Measurements from ENCODE around the gene CD247. TPM values are rescaled to one million over a fixed set of nuclear protein-coding genes. Genes with fewer than 3 reads are reported as not detected.

Gene CD247
- total RNA-seq, 1 donor, result not detected

DNA sequence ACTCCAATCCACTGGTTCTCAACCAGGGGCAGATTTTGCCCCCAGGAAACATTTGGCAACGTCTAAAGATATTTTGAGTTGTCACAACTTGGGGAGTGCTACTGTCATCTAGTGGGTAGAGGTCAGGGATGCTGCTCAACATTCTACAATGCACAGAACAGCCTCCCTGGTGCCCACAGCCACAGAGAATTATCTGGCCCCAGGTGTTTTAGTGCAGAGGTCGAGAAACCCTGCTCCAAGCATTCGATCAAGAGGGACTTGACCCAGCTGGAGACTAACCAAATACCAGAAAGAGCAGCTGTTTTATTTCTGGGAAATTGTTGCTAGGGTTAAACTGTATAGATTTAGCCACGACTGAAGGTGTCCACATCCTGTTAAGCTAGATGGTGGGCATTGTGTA lies 19.2 kb downstream of the CD247 start:
- TF ChIP-seq, protein P1, sequence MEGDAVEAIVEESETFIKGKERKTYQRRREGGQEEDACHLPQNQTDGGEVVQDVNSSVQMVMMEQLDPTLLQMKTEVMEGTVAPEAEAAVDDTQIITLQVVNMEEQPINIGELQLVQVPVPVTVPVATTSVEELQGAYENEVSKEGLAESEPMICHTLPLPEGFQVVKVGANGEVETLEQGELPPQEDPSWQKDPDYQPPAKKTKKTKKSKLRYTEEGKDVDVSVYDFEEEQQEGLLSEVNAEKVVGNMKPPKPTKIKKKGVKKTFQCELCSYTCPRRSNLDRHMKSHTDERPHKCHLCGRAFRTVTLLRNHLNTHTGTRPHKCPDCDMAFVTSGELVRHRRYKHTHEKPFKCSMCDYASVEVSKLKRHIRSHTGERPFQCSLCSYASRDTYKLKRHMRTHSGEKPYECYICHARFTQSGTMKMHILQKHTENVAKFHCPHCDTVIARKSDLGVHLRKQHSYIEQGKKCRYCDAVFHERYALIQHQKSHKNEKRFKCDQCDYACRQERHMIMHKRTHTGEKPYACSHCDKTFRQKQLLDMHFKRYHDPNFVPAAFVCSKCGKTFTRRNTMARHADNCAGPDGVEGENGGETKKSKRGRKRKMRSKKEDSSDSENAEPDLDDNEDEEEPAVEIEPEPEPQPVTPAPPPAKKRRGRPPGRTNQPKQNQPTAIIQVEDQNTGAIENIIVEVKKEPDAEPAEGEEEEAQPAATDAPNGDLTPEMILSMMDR (IDR thresholded peaks at IDR 0.05; ENCODE audit: insufficient read depth, low read depth, low read length), result no peak
- no peak overlapping the region for H3K4me3 ChIP-seq (ENCODE audit: low read depth, low read length)

DNA sequence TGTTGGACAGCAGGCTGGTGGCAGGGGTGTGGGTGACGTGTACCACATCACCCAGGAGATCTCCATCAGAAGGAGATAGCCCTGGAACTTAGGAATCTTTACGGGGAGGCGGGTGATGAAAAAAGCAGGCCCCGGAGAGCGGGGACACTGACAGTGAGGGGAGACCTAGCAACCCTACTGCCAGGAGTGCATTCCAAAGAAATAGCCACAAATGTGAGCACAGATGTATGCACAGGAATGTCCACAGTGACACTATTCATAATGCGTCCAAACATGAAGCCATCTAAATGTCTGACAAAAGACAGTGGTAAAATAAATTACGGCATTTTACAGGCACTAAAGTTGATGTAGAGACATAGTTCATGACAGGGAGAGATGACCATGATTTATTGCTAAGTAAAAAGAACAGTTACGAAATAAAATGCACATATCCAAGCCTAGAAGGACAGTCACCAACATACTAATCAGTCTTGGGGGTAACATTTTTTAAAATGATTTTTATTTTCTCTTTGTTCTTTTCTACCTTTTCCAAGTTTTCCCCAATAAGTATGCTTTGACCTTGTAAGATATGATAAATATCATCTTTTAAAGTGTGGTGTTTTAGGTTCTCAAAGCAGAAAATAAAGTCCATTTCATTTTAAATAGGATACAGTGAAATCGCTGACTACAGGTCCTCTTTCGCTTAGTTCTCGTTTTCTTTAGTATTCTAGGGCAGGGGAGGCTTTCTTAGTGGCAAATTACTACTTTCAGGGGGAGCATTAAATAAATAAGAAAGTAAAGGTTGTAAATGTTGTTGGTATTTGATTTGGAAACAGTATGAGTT lies 21.3 kb downstream of the CD247 start:
- DNase-seq (ENCODE audit: low read depth), result no peak
- TF ChIP-seq, protein P1 (IDR thresholded peaks at IDR 0.05; ENCODE audit: insufficient read depth, low read depth, low read length), result no peak
- no peak overlapping the region for H3K4me3 ChIP-seq (ENCODE audit: low read depth, low read length)

More for the DNA sequence above, 19.2 kb downstream of the CD247 start:
- DNase-seq (ENCODE audit: low read depth), result no peak

DNA sequence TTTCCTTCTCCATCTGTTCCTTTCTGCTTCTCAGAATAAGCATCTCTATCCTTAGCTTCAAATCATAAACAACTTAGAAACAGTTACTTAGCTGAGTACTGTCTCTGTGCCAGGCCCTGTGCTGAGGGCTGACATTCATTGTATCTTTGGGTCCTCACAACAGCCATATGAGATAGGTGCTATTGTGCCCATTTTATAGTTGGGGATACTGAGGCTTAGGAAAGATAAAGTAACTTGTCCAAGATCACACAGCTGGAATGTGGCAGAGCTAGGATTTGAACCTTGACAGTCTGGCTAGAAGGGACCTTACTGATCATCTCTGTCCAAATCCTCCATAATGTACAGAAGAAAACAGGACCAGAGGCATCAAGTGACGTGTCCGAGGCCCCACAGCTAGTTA lies 25.0 kb downstream of the CD247 start:
- H3K4me3 ChIP-seq (ENCODE audit: low read depth, low read length), result no peak overlapping the region
- TF ChIP-seq, protein P1 (IDR thresholded peaks at IDR 0.05; ENCODE audit: insufficient read depth, low read depth, low read length), result no peak
- no peak for DNase-seq (ENCODE audit: low read depth)

DNA sequence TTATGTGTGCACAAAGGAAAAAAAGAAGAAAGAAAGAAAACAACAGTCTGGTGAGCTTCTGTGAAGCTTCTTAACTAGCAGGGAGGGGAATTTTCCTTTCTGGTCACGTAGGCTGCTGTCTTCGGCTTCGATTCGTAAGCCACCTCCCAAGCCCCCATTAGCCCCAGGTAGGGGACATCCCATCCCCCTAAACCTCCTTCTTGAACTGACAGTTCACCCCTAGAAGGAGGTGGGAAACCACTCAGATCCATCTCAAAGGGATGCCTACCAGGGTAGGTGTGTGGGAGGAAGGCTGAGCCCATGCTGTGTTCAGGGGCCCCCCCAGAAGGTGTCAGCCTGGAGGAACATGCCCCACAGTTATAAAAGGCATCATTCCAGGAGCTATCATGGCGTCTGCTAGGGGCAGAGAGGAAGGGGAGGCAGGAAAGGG lies 25.8 kb downstream of the CD247 start:
- H3K4me3 ChIP-seq (ENCODE audit: low read depth, low read length), result no peak overlapping the region
- no peak for DNase-seq (ENCODE audit: low read depth)
- TF ChIP-seq, protein P1 (IDR thresholded peaks at IDR 0.05; ENCODE audit: insufficient read depth, low read depth, low read length), result no peak

DNA sequence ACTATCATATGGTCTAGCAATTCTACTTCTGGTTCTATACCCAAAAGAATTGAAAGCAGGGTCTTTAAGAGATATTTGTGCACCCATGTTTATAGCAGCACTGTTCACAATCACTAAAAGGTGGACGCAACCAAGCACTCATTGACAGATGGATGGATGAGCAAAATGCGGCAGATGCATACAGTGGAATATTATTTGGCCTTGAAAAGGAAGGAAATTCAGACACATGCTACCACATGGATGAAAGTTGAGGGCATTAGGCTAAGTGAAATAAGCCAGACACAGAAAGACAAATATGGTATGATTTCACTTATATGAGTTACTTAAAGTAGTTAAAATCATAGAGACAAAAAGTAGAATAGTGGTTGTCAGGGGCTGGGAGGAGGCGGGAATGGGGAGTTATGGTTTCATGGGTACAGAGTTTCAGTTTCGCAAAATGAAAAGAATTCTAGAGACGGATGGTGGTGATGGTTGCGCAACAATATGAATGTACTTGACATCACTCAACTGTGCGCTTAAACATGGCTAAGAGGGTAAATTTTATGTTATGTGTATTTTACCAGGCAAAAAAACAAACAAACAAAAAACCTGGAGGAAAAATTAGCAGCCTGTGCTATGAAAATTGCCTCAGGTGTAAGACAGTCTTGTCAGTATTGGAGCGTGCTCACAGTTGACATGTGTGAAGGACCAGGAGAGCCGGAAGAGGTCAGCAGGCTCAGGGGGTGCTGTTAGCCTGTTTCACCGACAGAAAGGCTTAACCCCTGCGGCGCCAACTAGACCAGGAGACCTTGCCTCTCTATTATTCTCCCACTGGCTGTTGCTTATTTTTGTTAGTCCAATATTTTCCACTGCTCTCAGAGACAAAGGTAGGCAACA lies 26.5 kb downstream of the CD247 start:
- DNase-seq (ENCODE audit: low read depth), result no peak
- no peak overlapping the region for H3K4me3 ChIP-seq (ENCODE audit: low read depth, low read length)
- TF ChIP-seq, protein P1 (IDR thresholded peaks at IDR 0.05; ENCODE audit: insufficient read depth, low read depth, low read length), result no peak

DNA sequence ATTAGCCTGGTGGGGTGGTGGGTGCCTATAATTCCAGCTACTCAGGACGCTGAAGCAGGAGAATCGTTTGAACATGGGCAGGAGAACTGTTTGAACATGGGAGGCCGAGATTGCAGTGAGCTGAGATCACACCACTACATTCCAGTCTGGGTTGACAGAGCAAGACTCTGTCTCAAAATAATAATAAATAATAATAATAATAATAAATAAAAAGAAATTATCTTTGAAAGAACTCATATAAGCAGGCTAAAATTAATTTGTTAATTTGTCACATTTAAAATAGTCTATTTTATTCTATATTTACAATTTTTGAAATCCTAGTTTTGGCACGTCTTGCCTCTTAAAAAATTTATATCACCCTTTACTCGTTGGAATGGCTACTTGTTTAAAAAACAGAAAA lies 27.6 kb downstream of the CD247 start:
- H3K4me3 ChIP-seq (ENCODE audit: low read depth, low read length), result no peak overlapping the region
- DNase-seq (ENCODE audit: low read depth), result no peak
- TF ChIP-seq, protein P1 (IDR thresholded peaks at IDR 0.05; ENCODE audit: insufficient read depth, low read depth, low read length), result no peak

Measured in fibroblast of villous mesenchyme (primary cell).